ENCODE results near the gene COPG2. TPM values are rescaled to one million over a fixed set of nuclear protein-coding genes. Genes with fewer than 3 reads are reported as not detected.

COPG2 gene
- total RNA-seq, 1 experiment from 2014 or later: 50.9 TPM

DNA sequence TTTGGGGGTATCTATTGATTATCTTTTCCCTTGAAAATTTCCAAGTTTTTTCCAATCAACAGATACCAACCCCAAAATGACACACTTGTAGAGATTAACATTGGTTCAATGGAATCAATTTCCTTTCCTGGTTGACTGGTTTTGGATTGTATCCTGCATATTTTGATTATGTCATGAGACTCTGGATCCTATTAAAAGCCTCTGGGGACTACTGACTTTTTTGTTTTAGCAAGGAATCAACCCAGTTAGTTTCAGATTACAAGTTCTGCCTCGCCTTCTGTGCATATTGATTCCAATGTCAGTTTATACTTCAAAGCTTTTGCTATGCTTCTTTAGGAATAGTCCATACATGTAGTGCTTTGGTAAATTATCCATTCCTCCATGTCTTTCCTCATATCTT is 29.2 kb downstream of the COPG2 start:
- H3K9me3 Mint-ChIP-seq: peaks cover 48% of the 10 kb centered on the region
- H3K36me3 Mint-ChIP-seq: peaks cover 62% of the 10 kb centered on the region
- H3K4me3 Mint-ChIP-seq: no peak overlapping the region
- H3K4me1 Mint-ChIP-seq: no peaks in the 10 kb centered on the region
- no peaks in the 10 kb centered on the region; the same call in 1 of the 2 replicates for H3K27me3 Mint-ChIP-seq (ENCODE audit: low read depth)
- ATAC-seq: no peak
- POLR2A ChIA-PET: no interaction called here
- no peak for DNase-seq (ENCODE audit: low spot score)
- CTCF ChIA-PET: interaction anchor here (0.5 kb wide), 1 partner anchor 648 kb away, joined by 3 read pairs; no protein-coding TSS in a partner anchor
- TF ChIP-seq NR1H2 (CRISPR knock-in tag; IDR thresholded peaks at IDR 0.05) (no peak), OVOL2 (CRISPR knock-in tag; IDR thresholded peaks at IDR 0.05; ENCODE audit: borderline replicate concordance) (no peak), PRDM15 (CRISPR knock-in tag; IDR thresholded peaks at IDR 0.05) (no peak), E2F1 (CRISPR knock-in tag; IDR thresholded peaks at IDR 0.05) (no peak), ZNF232 (CRISPR knock-in tag; IDR thresholded peaks at IDR 0.05) (no peak), ZBTB43 (CRISPR knock-in tag; IDR thresholded peaks at IDR 0.05) (no peak), GABPB1 (CRISPR knock-in tag; IDR thresholded peaks at IDR 0.05) (no peak), ZNF532 (CRISPR knock-in tag; IDR thresholded peaks at IDR 0.05; ENCODE audit: borderline replicate concordance) (no peak), SMAD3 (CRISPR knock-in tag; IDR thresholded peaks at IDR 0.05; ENCODE audit: borderline replicate concordance) (no peak), ARID4B (CRISPR knock-in tag; IDR thresholded peaks at IDR 0.05; ENCODE audit: borderline replicate concordance) (no peak), FOXK1 (CRISPR knock-in tag; IDR thresholded peaks at IDR 0.05) (no peak), NR2C2 (CRISPR knock-in tag; IDR thresholded peaks at IDR 0.05) (no peak), HMGA2 (CRISPR knock-in tag; IDR thresholded peaks at IDR 0.05) (no peak), ZNF396 (CRISPR knock-in tag; IDR thresholded peaks at IDR 0.05; ENCODE audit: borderline replicate concordance) (no peak), GRHL2 (CRISPR knock-in tag; IDR thresholded peaks at IDR 0.05; ENCODE audit: insufficient replicate concordance, severe bottlenecking) (no peak)
- TF ChIP-seq, protein P1, sequence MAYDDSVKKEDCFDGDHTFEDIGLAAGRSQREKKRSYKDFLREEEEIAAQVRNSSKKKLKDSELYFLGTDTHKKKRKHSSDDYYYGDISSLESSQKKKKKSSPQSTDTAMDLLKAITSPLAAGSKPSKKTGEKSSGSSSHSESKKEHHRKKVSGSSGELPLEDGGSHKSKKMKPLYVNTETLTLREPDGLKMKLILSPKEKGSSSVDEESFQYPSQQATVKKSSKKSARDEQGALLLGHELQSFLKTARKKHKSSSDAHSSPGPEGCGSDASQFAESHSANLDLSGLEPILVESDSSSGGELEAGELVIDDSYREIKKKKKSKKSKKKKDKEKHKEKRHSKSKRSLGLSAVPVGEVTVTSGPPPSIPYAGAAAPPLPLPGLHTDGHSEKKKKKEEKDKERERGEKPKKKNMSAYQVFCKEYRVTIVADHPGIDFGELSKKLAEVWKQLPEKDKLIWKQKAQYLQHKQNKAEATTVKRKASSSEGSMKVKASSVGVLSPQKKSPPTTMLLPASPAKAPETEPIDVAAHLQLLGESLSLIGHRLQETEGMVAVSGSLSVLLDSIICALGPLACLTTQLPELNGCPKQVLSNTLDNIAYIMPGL (CRISPR knock-in tag; IDR thresholded peaks at IDR 0.05): no peak
- no peak overlapping the region for H3K27ac Mint-ChIP-seq
